ENCODE data around the gene ADM5. TPM values are rescaled to one million over a fixed set of nuclear protein-coding genes. Genes with fewer than 3 reads are reported as not detected.

ADM5 gene
- polyA plus RNA-seq, 2 of the 4 experiments (the other 2 are of a cell fraction) = 2.0 to 4.3 TPM

- Histone ChIP-seq H3K4me3 (no peak overlapping the region), H3K27ac (no peak overlapping the region), H3K4me1 (peaks cover 2% of the 10 kb centered on the region; the same call in 1 of the 3 replicates), H3K4me2 (no peak overlapping the region), H3K9me3 (no peaks in the 10 kb centered on the region)
- TF ChIP-seq FOSL2 (IDR thresholded peaks at IDR 0.05) (no peak), FOSL2 (CRISPR knock-in tag; IDR thresholded peaks at IDR 0.05) (no peak), JUNB (IDR thresholded peaks at IDR 0.05) (no peak), ZSCAN20 (CRISPR knock-in tag; IDR thresholded peaks at IDR 0.05) (no peak), CBX8 (IDR thresholded peaks at IDR 0.05) (no peak), RCOR1 (IDR thresholded peaks at IDR 0.05; ENCODE audit: low read depth, low read length) (no peak), SMC3 (IDR thresholded peaks at IDR 0.05) (no peak), NPAS2 (CRISPR knock-in tag; IDR thresholded peaks at IDR 0.05; ENCODE audit: borderline replicate concordance) (no peak), ATOH8 (CRISPR knock-in tag; IDR thresholded peaks at IDR 0.05; ENCODE audit: low read depth) (no peak), CHD2 (IDR thresholded peaks at IDR 0.05; ENCODE audit: low read length, partially characterized antibody) (no peak), USF2 (IDR thresholded peaks at IDR 0.05) (no peak)
- ATAC-seq (no peak), DNase-seq (ENCODE audit: low read depth in 1 of 2, low spot score in 1 of 2) (no peak), FAIRE-seq (no peak)
- 84% methylated on average over 6 of the region's 6 CpGs for WGBS (ENCODE audit: missing lambda C conversion rate)
- ChIA-PET POLR2A (interaction anchor here (0.6 kb wide), 2 partner anchors 69 to 332 kb away, joined by 4 to 5 read pairs; no protein-coding TSS in a partner anchor), CTCF (interaction anchor here (0.6 to 4.9 kb wide), 9 partner anchors 10 to 146 kb away, joined by 3 to 42 read pairs (median 4); partner anchors contain the start of gene PRMT1)
These were observed 6.7 kb downstream of the ADM5 start for GRCh38 chr19:49696115-49696514.

- ChIA-PET POLR2A (interaction anchor here (0.6 kb wide), 1 partner anchor 331 kb away, joined by 5 read pairs; no protein-coding TSS in a partner anchor), CTCF (interaction anchor here (0.6 to 4.9 kb wide), 5 partner anchors 11 to 439 kb away, joined by 3 to 42 read pairs (median 4); partner anchors contain the start of gene PRMT1)
- Histone ChIP-seq H3K4me3 (no peak overlapping the region), H3K4me2 (no peak overlapping the region), H3K27ac (no peak overlapping the region), H3K9me3 (no peaks in the 10 kb centered on the region), H3K4me1 (peaks cover 6% of the 10 kb centered on the region; the same call in 1 of the 3 replicates)
- FAIRE-seq (no peak), ATAC-seq (no peak), DNase-seq (ENCODE audit: low read depth in 1 of 2, low spot score in 1 of 2) (no peak)
- TF ChIP-seq ZFP36 (IDR thresholded peaks at IDR 0.05; ENCODE audit: borderline replicate concordance, partially characterized antibody) (peak; percentile 82), BCL3 (IDR thresholded peaks at IDR 0.05) (no peak), MAZ (IDR thresholded peaks at IDR 0.05; ENCODE audit: borderline replicate concordance, low read depth, low read length) (no peak), HOXB5 (CRISPR knock-in tag; IDR thresholded peaks at IDR 0.05) (no peak)
- 74% methylated on average over 7 of the region's 7 CpGs for WGBS (ENCODE audit: missing lambda C conversion rate)
These were observed 7.5 kb downstream of the ADM5 start for GRCh38 chr19:49696865-49697264.

- no peak for FAIRE-seq
- ChIA-PET CTCF (interaction anchor here (0.6 to 4.9 kb wide), 12 partner anchors 9 to 142 kb away, joined by 3 to 42 read pairs (median 4); partner anchors contain the start of gene PRMT1), POLR2A (no interaction called here)
- Histone ChIP-seq H3K27ac (no peak overlapping the region), H3K4me2 (no peak overlapping the region), H3K4me3 (no peak overlapping the region), H3K4me1 (peaks cover 6% of the 10 kb centered on the region; the same call in 1 of the 3 replicates), H3K9me3 (no peaks in the 10 kb centered on the region)
- 80% methylated on average over 5 of the region's 5 CpGs for WGBS (ENCODE audit: missing lambda C conversion rate)
- DNase-seq (ENCODE audit: low read depth in 1 of 2, low spot score in 1 of 2) = no peak
- no peak for ATAC-seq
- TF ChIP-seq ZFP36 (IDR thresholded peaks at IDR 0.05; ENCODE audit: borderline replicate concordance, partially characterized antibody) = no peak
- no peak for TF ChIP-seq POLR2A (IDR thresholded peaks at IDR 0.05; ENCODE audit: low read length)
- no peak for TF ChIP-seq REST (IDR thresholded peaks at IDR 0.05)
- TF ChIP-seq POLR2AphosphoS2 (conservative IDR thresholded peaks at IDR 0.05; ENCODE audit: low read length) = no peak
- no peak for TF ChIP-seq BCL3 (IDR thresholded peaks at IDR 0.05)
- TF ChIP-seq NFE2L2 (conservative IDR thresholded peaks at IDR 0.05; ENCODE audit: low read length) = no peak
- TF ChIP-seq CHD2 (IDR thresholded peaks at IDR 0.05; ENCODE audit: low read length, partially characterized antibody) = no peak
- TF ChIP-seq HOXB13 (CRISPR knock-in tag; IDR thresholded peaks at IDR 0.05; ENCODE audit: low read depth) = no peak
- no peak for TF ChIP-seq E2F6 (IDR thresholded peaks at IDR 0.05; ENCODE audit: borderline replicate concordance, low read depth)
- TF ChIP-seq CBX8 (IDR thresholded peaks at IDR 0.05) = no peak
- TF ChIP-seq RFX5 (IDR thresholded peaks at IDR 0.05) = no peak
These were observed 10.0 kb downstream of the ADM5 start for GRCh38 chr19:49699364-49699763.
